ENCODE measurements around the gene HILPDA.
"Not testable (repeated sequence)": the region's sequence is repeated elsewhere in the genome, so short reads cannot be mapped to it uniquely, and the experiment has no call there.

The HILPDA gene

GRCh38 chr7:128458956-128459355 is 3.3 kb downstream of the HILPDA start:
- H3K27me3 ChIP-seq (ENCODE audit: insufficient read depth, poor library complexity, severe bottlenecking): no peaks in the 10 kb centered on the region
- H3K4me3 ChIP-seq (replicated peaks; ENCODE audit: insufficient read depth, low read length): no peak overlapping the region
- H3K27ac ChIP-seq (replicated peaks): 0 out of 2 replicates have a peak overlapping the region, but pooled peaks have one; percentile 4
- TF ChIP-seq GABPA (IDR thresholded peaks at IDR 0.05; ENCODE audit: low read depth): no peak
- TF ChIP-seq REST (IDR thresholded peaks at IDR 0.05; ENCODE audit: insufficient replicate concordance, low read depth): no peak
- no peak for TF ChIP-seq POLR2AphosphoS5 (IDR thresholded peaks at IDR 0.05; ENCODE audit: low read depth)
- no peak for TF ChIP-seq SPI1 (IDR thresholded peaks at IDR 0.05; ENCODE audit: borderline replicate concordance, low read depth)
- TF ChIP-seq CTCF (IDR thresholded peaks at IDR 0.05; ENCODE audit: insufficient read depth, low read length): no peak
- DNase-seq (ENCODE audit: low read depth in 1 of 2, low spot score in 1 of 2): no peak

DNA sequence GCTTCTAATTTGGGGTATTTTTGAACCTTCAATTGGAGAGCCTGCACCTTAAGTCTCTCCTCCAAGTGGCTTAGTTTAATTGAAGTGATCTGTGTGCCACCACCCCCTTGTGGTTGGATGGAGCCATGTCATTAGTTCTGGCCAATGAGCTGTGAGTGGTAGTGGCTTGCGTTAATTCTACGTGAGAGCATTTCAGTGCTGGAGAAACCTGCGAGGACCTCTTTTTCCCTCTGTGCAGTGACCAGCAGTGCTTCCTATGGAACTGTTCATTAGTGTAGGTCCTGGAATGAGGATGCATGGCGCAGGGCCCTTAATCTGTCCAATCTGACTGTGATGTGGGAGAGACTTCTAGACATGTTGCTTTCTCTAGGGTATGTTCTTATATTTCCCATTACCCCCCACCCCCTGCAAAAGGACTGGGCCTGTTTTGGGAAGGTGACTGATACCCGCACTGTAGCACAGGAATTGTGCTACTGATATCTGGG is 3.8 kb downstream of the HILPDA start:
- no peak overlapping the region for H3K27ac ChIP-seq (replicated peaks)
- DNase-seq (ENCODE audit: low read depth in 1 of 2, low spot score in 1 of 2): peak; percentile 78 to 80
- no peak overlapping the region for H3K4me3 ChIP-seq (replicated peaks; ENCODE audit: insufficient read depth, low read length)
- H3K27me3 ChIP-seq (ENCODE audit: insufficient read depth, poor library complexity, severe bottlenecking): no peaks in the 10 kb centered on the region
- peak; percentile 76 for TF ChIP-seq CTCF (IDR thresholded peaks at IDR 0.05; ENCODE audit: insufficient read depth, low read length)
- no peak for TF ChIP-seq REST (IDR thresholded peaks at IDR 0.05; ENCODE audit: insufficient replicate concordance, low read depth)
- no peak for TF ChIP-seq SPI1 (IDR thresholded peaks at IDR 0.05; ENCODE audit: borderline replicate concordance, low read depth)

GRCh38 chr7:128462460-128462859 is 6.8 kb downstream of the HILPDA start:
- no peak overlapping the region for H3K4me3 ChIP-seq (replicated peaks; ENCODE audit: insufficient read depth, low read length)
- TF ChIP-seq REST (IDR thresholded peaks at IDR 0.05; ENCODE audit: insufficient replicate concordance, low read depth): no peak
- H3K27ac ChIP-seq (replicated peaks): no peak overlapping the region
- no peaks in the 10 kb centered on the region for H3K27me3 ChIP-seq (ENCODE audit: insufficient read depth, poor library complexity, severe bottlenecking)
- DNase-seq (ENCODE audit: low read depth in 1 of 2, low spot score in 1 of 2): no peak

- not testable (repeated sequence) for H3K4me3 ChIP-seq (replicated peaks; ENCODE audit: insufficient read depth, low read length); H3K27ac ChIP-seq (replicated peaks); DNase-seq (ENCODE audit: low read depth in 1 of 2, low spot score in 1 of 2); H3K27me3 ChIP-seq (ENCODE audit: insufficient read depth, poor library complexity, severe bottlenecking)
Observed at GRCh38 chr7:128463345-128463744, 7.7 kb downstream of the HILPDA start.

- H3K4me3 ChIP-seq (replicated peaks; ENCODE audit: insufficient read depth, low read length); H3K27ac ChIP-seq (replicated peaks); DNase-seq (ENCODE audit: low read depth in 1 of 2, low spot score in 1 of 2); H3K27me3 ChIP-seq (ENCODE audit: insufficient read depth, poor library complexity, severe bottlenecking): not testable (repeated sequence)
Observed at GRCh38 chr7:128463933-128464332, 8.3 kb downstream of the HILPDA start.

DNA sequence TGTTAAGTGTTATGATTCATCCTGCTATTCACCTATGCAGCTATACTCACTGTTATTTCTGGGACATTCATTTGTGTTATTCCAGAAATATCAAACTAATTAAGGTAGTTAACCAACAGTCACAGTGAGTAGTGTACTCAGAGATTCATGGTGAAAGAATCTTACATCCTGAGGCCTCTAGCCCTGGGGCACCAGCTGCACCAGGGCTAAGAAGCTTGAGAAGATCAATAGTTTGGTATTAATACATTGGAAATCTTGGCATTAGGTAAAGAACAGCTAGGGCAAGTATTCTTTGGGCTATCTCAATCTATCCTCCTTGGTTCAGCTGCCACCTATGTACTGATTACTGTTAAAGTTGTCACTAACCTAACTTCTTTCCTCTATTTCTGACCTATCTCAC is 11.2 kb downstream of the HILPDA start:
- not testable (repeated sequence) for H3K27ac ChIP-seq (replicated peaks); DNase-seq (ENCODE audit: low read depth in 1 of 2, low spot score in 1 of 2); H3K27me3 ChIP-seq (ENCODE audit: insufficient read depth, poor library complexity, severe bottlenecking); H3K4me3 ChIP-seq (replicated peaks; ENCODE audit: insufficient read depth, low read length)
